NCI-H2196 treated with DMSO at 0.1 percent for 48 hours (cell line): Measurements from ENCODE around the gene SARM1.

Source experiments
- DNase-seq: peaks from one replicate; lab custom pipeline; 2025; ENCODE audit not compliant: unreplicated experiment; lab: John Stamatoyannopoulos, UW

SARM1 gene

GRCh38 chr17:28392491-28392890 is 21.0 kb downstream of the SARM1 start:
- DNase-seq, result no peak

GRCh38 chr17:28394337-28395116 is 23.0 kb downstream of the SARM1 start:
- no peak for DNase-seq

GRCh38 chr17:28395426-28395825 is 23.9 kb downstream of the SARM1 start:
- no peak for DNase-seq

GRCh38 chr17:28395968-28396367 is 24.5 kb downstream of the SARM1 start:
- no peak for DNase-seq

GRCh38 chr17:28396635-28397239 is 25.2 kb downstream of the SARM1 start:
- no peak for DNase-seq

- DNase-seq, result no peak
These were observed 25.8 kb downstream of the SARM1 start for GRCh38 chr17:28397275-28397674.

GRCh38 chr17:28397687-28398279 is 26.3 kb downstream of the SARM1 start:
- no peak for DNase-seq

GRCh38 chr17:28398280-28398981 is 26.9 kb downstream of the SARM1 start:
- DNase-seq, result no peak

- DNase-seq, result no peak
These were observed 28.3 kb downstream of the SARM1 start for GRCh38 chr17:28399808-28400207.

- no peak for DNase-seq
These were observed 30.7 kb downstream of the SARM1 start for GRCh38 chr17:28402224-28402630.

- no peak for DNase-seq
These were observed 31.4 kb downstream of the SARM1 start for GRCh38 chr17:28402844-28403243.

- no peak for DNase-seq
These were observed 32.5 kb downstream of the SARM1 start for GRCh38 chr17:28404007-28404406.

- DNase-seq, result no peak
These were observed 32.9 kb downstream of the SARM1 start for GRCh38 chr17:28404461-28404811.

- DNase-seq, result no peak
These were observed 33.5 kb downstream of the SARM1 start for GRCh38 chr17:28404812-28405570.

- DNase-seq, result peak; percentile 17
These were observed 34.4 kb downstream of the SARM1 start, which contains the start of gene SLC46A1 for GRCh38 chr17:28405632-28406472. Gene SLC46A1 (minus strand): TSS chr17:28406212. CDS start chr17:28406114, 98 bp downstream.

- peak; percentile 5 for DNase-seq
These were observed 35.0 kb downstream of the SARM1 start for GRCh38 chr17:28406473-28406814.

- no peak for DNase-seq
These were observed 35.9 kb downstream of the SARM1 start for GRCh38 chr17:28407130-28407973.

GRCh38 chr17:28407974-28408306 is 36.4 kb downstream of the SARM1 start:
- DNase-seq, result no peak

- DNase-seq, result no peak
These were observed 40.6 kb downstream of the SARM1 start for GRCh38 chr17:28412099-28412498.
